Heart left ventricle (tissue), 13 donors: ENCODE data around the gene PBLD.

ENCODE experiments used
- CTCF ChIP-seq, 12 donors: fragments of 200-600 bp; sonication (generic) in 4 of 12; IDR thresholded peaks; one replicate each; pipeline versions ENCODE4 v1.5.0 to v1.8.0; 2018 to 2022; ENCODE audit warnings: antibody characterized with exemption in 12 of 12, mild to moderate bottlenecking in 5 of 12
- POLR2A ChIP-seq, 2 donors: fragments of 450-650 bp; IDR thresholded peaks; one replicate each; pipeline ENCODE4 v1.6.1; 2017; ENCODE audit warnings: antibody characterized with exemption in 2 of 2, mild to moderate bottlenecking in 2 of 2, moderate library complexity in 2 of 2
- donor health status: ischemic (EF 13 %, LVEDD 7.1; RV severe dilation, severe dysfunction).
- donor health status: DM: no; HTN: yes; CAD: no.
- donor health status: DM: no; HTN: no; CAD: no.
- donor health status: ischemic (EF 25% LVEDD 6.9; RV normal size, moderate dysfunction).
- donor health status: ischemic (EF 25% LVEDD 5.7; RV mildly dilated, moderate dysfunction).
- donor health status: ischemic (EF 35%, LVEDD 5.7; RV mildly dilated, moderate dysfunction).
- donor health status: nonischemic (EF 11% LVEDD 7.7; RV severe dilation, severe dysfunction).
- donor health status: DM: yes; HTN: yes; CAD: no.
- donor health status: PGD.
- donor health status: ischemic (EF 29% LVEDD 5.4; RV normal size, mild dysfunction).
- donor health status: nonischemic (EF 23%, LVEDD 6.1; RV moderate dilation, normal function).

- TF ChIP-seq CTCF (IDR thresholded peaks at IDR 0.05) (no peak), POLR2A (IDR thresholded peaks at IDR 0.05) (no peak)
Observed at GRCh38 chr10:68247931-68248330, 84.8 kb downstream of the PBLD start.
